ENCODE measurements around the gene FBLL1.
"Not testable (repeated sequence)": the region's sequence is repeated elsewhere in the genome, so short reads cannot be mapped to it uniquely, and the experiment has no call there.

FBLL1 gene

GRCh38 chr5:168549554-168549953 lies 20.4 kb downstream of the FBLL1 start:
- DNase-seq (ENCODE audit: low read depth): no peak
- no peak overlapping the region for H3K4me3 ChIP-seq (ENCODE audit: low read depth, low read length)

- DNase-seq (ENCODE audit: low read depth): no peak
Measured at GRCh38 chr5:168550656-168551055, 21.6 kb downstream of the FBLL1 start.

GRCh38 chr5:168552146-168552545 lies 23.0 kb downstream of the FBLL1 start:
- no peak overlapping the region for H3K4me3 ChIP-seq (ENCODE audit: low read depth, low read length)
- DNase-seq (ENCODE audit: low read depth): peak; percentile 96

More at GRCh38 chr5:168550656-168551055, 21.6 kb downstream of the FBLL1 start:
- no peak overlapping the region for H3K4me3 ChIP-seq (ENCODE audit: low read depth, low read length)

- H3K4me3 ChIP-seq (ENCODE audit: low read depth, low read length): no peak overlapping the region
- no peak for DNase-seq (ENCODE audit: low read depth)
Measured at GRCh38 chr5:168553377-168554130, 24.4 kb downstream of the FBLL1 start.

- DNase-seq (ENCODE audit: low read depth): no peak
- no peak overlapping the region for H3K4me3 ChIP-seq (ENCODE audit: low read depth, low read length)
Measured at GRCh38 chr5:168557389-168557788, 28.3 kb downstream of the FBLL1 start.

GRCh38 chr5:168562279-168562678 lies 33.2 kb downstream of the FBLL1 start:
- no peak for DNase-seq (ENCODE audit: low read depth)
- H3K4me3 ChIP-seq (ENCODE audit: low read depth, low read length): no peak overlapping the region

- no peak for DNase-seq (ENCODE audit: low read depth)
- no peak overlapping the region for H3K4me3 ChIP-seq (ENCODE audit: low read depth, low read length)
Measured at GRCh38 chr5:168563959-168564358, 34.9 kb downstream of the FBLL1 start.

GRCh38 chr5:168568738-168569137 lies 39.6 kb downstream of the FBLL1 start:
- no peak for DNase-seq (ENCODE audit: low read depth)
- H3K4me3 ChIP-seq (ENCODE audit: low read depth, low read length): no peak overlapping the region

GRCh38 chr5:168570490-168571328 lies 41.6 kb downstream of the FBLL1 start:
- no peak for DNase-seq (ENCODE audit: low read depth)
- H3K4me3 ChIP-seq (ENCODE audit: low read depth, low read length): no peak overlapping the region

GRCh38 chr5:168573663-168574062 lies 44.6 kb downstream of the FBLL1 start:
- not testable (repeated sequence) for DNase-seq (ENCODE audit: low read depth); H3K4me3 ChIP-seq (ENCODE audit: low read depth, low read length)

GRCh38 chr5:168574156-168574555 lies 45.1 kb downstream of the FBLL1 start:
- H3K4me3 ChIP-seq (ENCODE audit: low read depth, low read length); DNase-seq (ENCODE audit: low read depth): not testable (repeated sequence)

- no peak overlapping the region for H3K4me3 ChIP-seq (ENCODE audit: low read depth, low read length)
- DNase-seq (ENCODE audit: low read depth): no peak
Measured at GRCh38 chr5:168575391-168576372, 46.6 kb downstream of the FBLL1 start.

GRCh38 chr5:168578006-168578405 lies 48.9 kb downstream of the FBLL1 start:
- peak overlapping the region; percentile 87 for H3K4me3 ChIP-seq (ENCODE audit: low read depth, low read length)
- no peak for DNase-seq (ENCODE audit: low read depth)

GRCh38 chr5:168578538-168579487 lies 49.7 kb downstream of the FBLL1 start, which contains the start of gene PANK3:
PANK3 (minus strand) TSS chr5:168579368; CDS start chr5:168579283, 85 bp downstream.
- peak within 1 kb of the TSS; percentile 87 for H3K4me3 ChIP-seq (ENCODE audit: low read depth, low read length)
- no peak for DNase-seq (ENCODE audit: low read depth)

- peak; percentile 99 for DNase-seq (ENCODE audit: low read depth)
- peak overlapping the region; percentile 87 for H3K4me3 ChIP-seq (ENCODE audit: low read depth, low read length)
Measured at GRCh38 chr5:168579488-168580226, 50.6 kb downstream of the FBLL1 start.

- peak overlapping the region; percentile 87 for H3K4me3 ChIP-seq (ENCODE audit: low read depth, low read length)
- no peak for DNase-seq (ENCODE audit: low read depth)
Measured at GRCh38 chr5:168580227-168580508, 51.1 kb downstream of the FBLL1 start.

Measured in skeletal muscle cell (primary cell).